ENCODE data around the gene EPB41L3.
"Not testable (repeated sequence)": the region's sequence is repeated elsewhere in the genome, so short reads cannot be mapped to it uniquely, and the experiment has no call there.

Gene EPB41L3

GRCh38 chr18:5490753-5491480, 52.9 kb downstream of the EPB41L3 start:
- Histone ChIP-seq H3K4me1 (ENCODE audit: control insufficient read depth in 1 of 2, insufficient read depth in 2 of 2, low read length in 2 of 2) (peaks cover 0 to 4% of the 10 kb centered on the region in 2 donors), H3K27ac (ENCODE audit: low read length) (no peak overlapping the region), H3K36me3 (ENCODE audit: control insufficient read depth in 1 of 2, insufficient read depth in 2 of 2, low read length in 2 of 2) (peaks cover 0 to 7% of the 10 kb centered on the region in 2 donors), H3K9me3 (ENCODE audit: control insufficient read depth in 1 of 2, low read length in 2 of 2) (peaks cover 0 to 6% of the 10 kb centered on the region in 2 donors), H3K27me3 (ENCODE audit: low read depth, low read length) (no peaks in the 10 kb centered on the region), H3K4me3 (ENCODE audit: low read depth in 1 of 2, low read length in 2 of 2) (no peak overlapping the region)

- H3K36me3 ChIP-seq (ENCODE audit: control insufficient read depth in 1 of 2, insufficient read depth in 2 of 2, low read length in 2 of 2) = peaks cover 0 to 7% of the 10 kb centered on the region in 2 donors
- no peaks in the 10 kb centered on the region for H3K27me3 ChIP-seq (ENCODE audit: low read depth, low read length)
- peak overlapping the region in 1 of 2 donors; percentile 28 for H3K4me3 ChIP-seq (ENCODE audit: low read depth in 1 of 2, low read length in 2 of 2)
- H3K9me3 ChIP-seq (ENCODE audit: control insufficient read depth in 1 of 2, low read length in 2 of 2) = peaks cover 0 to 6% of the 10 kb centered on the region in 2 donors
- peaks cover 0 to 4% of the 10 kb centered on the region in 2 donors for H3K4me1 ChIP-seq (ENCODE audit: control insufficient read depth in 1 of 2, insufficient read depth in 2 of 2, low read length in 2 of 2)
- no peak overlapping the region for H3K27ac ChIP-seq (ENCODE audit: low read length)
Measured at GRCh38 chr18:5488844-5489243, 55.0 kb downstream of the EPB41L3 start.

- H3K4me1 ChIP-seq (ENCODE audit: control insufficient read depth in 1 of 2, insufficient read depth in 2 of 2, low read length in 2 of 2); H3K27me3 ChIP-seq (ENCODE audit: low read depth, low read length); H3K4me3 ChIP-seq (ENCODE audit: low read depth in 1 of 2, low read length in 2 of 2); H3K27ac ChIP-seq (ENCODE audit: low read length); H3K9me3 ChIP-seq (ENCODE audit: control insufficient read depth in 1 of 2, low read length in 2 of 2); H3K36me3 ChIP-seq (ENCODE audit: control insufficient read depth in 1 of 2, insufficient read depth in 2 of 2, low read length in 2 of 2): not testable (repeated sequence)
Measured at GRCh38 chr18:5488044-5488443, 55.8 kb downstream of the EPB41L3 start.

DNA sequence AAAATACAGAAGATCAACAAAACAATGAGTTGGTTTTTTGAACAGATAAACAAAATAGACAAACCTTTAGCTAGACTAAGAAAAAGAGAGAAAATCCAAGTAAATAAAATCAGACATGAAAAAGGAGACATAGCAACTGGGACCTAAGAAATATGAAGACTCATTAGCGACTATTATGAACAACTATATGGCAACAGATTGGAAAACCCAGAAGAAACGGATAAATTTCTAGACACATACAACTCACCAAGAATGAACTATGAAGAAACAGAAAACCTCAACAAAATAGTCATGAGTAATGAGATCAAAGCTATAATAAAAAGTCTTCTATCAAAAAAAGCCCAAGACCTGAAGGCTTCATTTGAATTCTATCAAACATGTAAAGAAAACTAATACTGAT, 59.3 kb downstream of the EPB41L3 start:
- peaks cover 0 to 9% of the 10 kb centered on the region in 2 donors for H3K9me3 ChIP-seq (ENCODE audit: control insufficient read depth in 1 of 2, low read length in 2 of 2)
- no peaks in the 10 kb centered on the region for H3K4me1 ChIP-seq (ENCODE audit: control insufficient read depth in 1 of 2, insufficient read depth in 2 of 2, low read length in 2 of 2)
- H3K4me3 ChIP-seq (ENCODE audit: low read depth in 1 of 2, low read length in 2 of 2) = no peak overlapping the region
- no peaks in the 10 kb centered on the region for H3K27me3 ChIP-seq (ENCODE audit: low read depth, low read length)
- H3K36me3 ChIP-seq (ENCODE audit: control insufficient read depth in 1 of 2, insufficient read depth in 2 of 2, low read length in 2 of 2) = peaks cover 0 to 7% of the 10 kb centered on the region in 2 donors
- H3K27ac ChIP-seq (ENCODE audit: low read length) = no peak overlapping the region

GRCh38 chr18:5481621-5482020, 62.2 kb downstream of the EPB41L3 start:
- no peaks in the 10 kb centered on the region for H3K4me1 ChIP-seq (ENCODE audit: control insufficient read depth in 1 of 2, insufficient read depth in 2 of 2, low read length in 2 of 2)
- H3K27me3 ChIP-seq (ENCODE audit: low read depth, low read length) = no peaks in the 10 kb centered on the region
- no peak overlapping the region for H3K27ac ChIP-seq (ENCODE audit: low read length)
- H3K9me3 ChIP-seq (ENCODE audit: control insufficient read depth in 1 of 2, low read length in 2 of 2) = peaks cover 0 to 3% of the 10 kb centered on the region in 2 donors
- no peak overlapping the region for H3K4me3 ChIP-seq (ENCODE audit: low read depth in 1 of 2, low read length in 2 of 2)
- H3K36me3 ChIP-seq (ENCODE audit: control insufficient read depth in 1 of 2, insufficient read depth in 2 of 2, low read length in 2 of 2) = peaks cover 0 to 1% of the 10 kb centered on the region in 2 donors

DNA sequence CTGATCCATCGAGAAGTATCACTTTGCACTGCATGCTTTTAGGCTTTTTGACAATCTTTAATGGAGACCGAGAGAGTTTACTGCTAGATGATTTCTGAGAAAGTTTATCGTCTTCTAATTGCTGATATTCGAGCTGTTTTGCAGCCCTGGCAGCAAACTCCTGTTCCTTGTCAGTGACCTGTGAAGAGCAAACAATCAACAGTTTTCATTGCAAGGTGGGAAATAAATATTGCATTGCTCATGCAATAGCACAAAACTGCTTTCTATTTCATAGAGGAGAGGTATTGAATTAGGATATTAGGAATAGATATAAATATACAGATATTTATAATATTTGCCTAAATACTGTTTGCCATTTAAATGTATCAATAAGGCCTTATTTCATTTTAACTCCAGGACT, 65.5 kb downstream of the EPB41L3 start:
- H3K4me1 ChIP-seq (ENCODE audit: control insufficient read depth in 1 of 2, insufficient read depth in 2 of 2, low read length in 2 of 2) = peaks cover 0 to 4% of the 10 kb centered on the region in 2 donors
- no peak overlapping the region for H3K27ac ChIP-seq (ENCODE audit: low read length)
- H3K9me3 ChIP-seq (ENCODE audit: control insufficient read depth in 1 of 2, low read length in 2 of 2) = peaks cover 0 to 3% of the 10 kb centered on the region in 2 donors
- no peaks in the 10 kb centered on the region for H3K27me3 ChIP-seq (ENCODE audit: low read depth, low read length)
- no peak overlapping the region for H3K4me3 ChIP-seq (ENCODE audit: low read depth in 1 of 2, low read length in 2 of 2)
- H3K36me3 ChIP-seq (ENCODE audit: control insufficient read depth in 1 of 2, insufficient read depth in 2 of 2, low read length in 2 of 2) = no peaks in the 10 kb centered on the region

DNA sequence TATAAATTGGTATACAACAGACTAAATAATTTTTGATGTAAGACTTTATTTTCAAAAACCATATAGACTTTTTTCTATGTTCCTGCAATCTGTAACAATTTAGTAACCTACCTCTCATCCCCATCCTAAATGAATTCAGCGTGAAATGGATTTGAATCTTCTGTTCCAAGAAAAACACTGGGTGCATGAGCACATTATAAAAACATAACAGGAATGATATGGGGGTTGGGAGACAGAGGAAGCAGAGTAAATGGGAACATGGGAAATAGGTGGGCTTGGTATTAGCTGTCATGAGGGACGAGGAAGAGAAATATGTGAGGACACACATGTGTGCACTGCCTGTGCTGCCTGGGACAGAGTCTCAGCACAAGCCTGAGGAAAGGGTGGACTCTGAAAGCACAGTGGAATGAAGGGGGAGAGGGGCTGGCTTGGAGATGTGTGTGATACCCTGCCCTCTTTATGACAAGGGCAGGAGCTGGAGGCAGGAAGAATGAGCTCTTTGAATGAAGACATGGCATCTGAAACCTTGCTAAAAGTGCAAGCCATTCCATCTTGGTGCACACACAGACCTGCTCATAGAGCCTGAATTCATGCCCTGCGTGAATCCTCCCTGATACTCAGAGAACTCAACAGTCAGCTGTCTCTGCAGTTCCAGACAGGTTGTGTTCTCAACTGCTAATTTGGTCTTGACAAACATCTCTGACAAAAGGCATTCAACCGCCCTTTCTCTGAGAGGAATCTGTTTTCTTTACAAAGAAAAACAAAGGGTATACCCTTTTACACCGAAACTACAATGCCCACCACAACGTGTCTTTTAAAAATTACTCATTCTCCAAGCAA, 66.6 kb downstream of the EPB41L3 start:
- peaks cover 0 to 3% of the 10 kb centered on the region in 2 donors for H3K9me3 ChIP-seq (ENCODE audit: control insufficient read depth in 1 of 2, low read length in 2 of 2)
- no peak overlapping the region for H3K27ac ChIP-seq (ENCODE audit: low read length)
- H3K4me1 ChIP-seq (ENCODE audit: control insufficient read depth in 1 of 2, insufficient read depth in 2 of 2, low read length in 2 of 2) = peaks cover 0 to 4% of the 10 kb centered on the region in 2 donors
- no peaks in the 10 kb centered on the region for H3K36me3 ChIP-seq (ENCODE audit: control insufficient read depth in 1 of 2, insufficient read depth in 2 of 2, low read length in 2 of 2)
- H3K4me3 ChIP-seq (ENCODE audit: low read depth in 1 of 2, low read length in 2 of 2) = no peak overlapping the region
- H3K27me3 ChIP-seq (ENCODE audit: low read depth, low read length) = no peaks in the 10 kb centered on the region

- H3K4me1 ChIP-seq (ENCODE audit: control insufficient read depth in 1 of 2, insufficient read depth in 2 of 2, low read length in 2 of 2) = peaks cover 0 to 4% of the 10 kb centered on the region in 2 donors
- H3K4me3 ChIP-seq (ENCODE audit: low read depth in 1 of 2, low read length in 2 of 2) = no peak overlapping the region
- no peaks in the 10 kb centered on the region for H3K9me3 ChIP-seq (ENCODE audit: control insufficient read depth in 1 of 2, low read length in 2 of 2)
- H3K27ac ChIP-seq (ENCODE audit: low read length) = no peak overlapping the region
- H3K36me3 ChIP-seq (ENCODE audit: control insufficient read depth in 1 of 2, insufficient read depth in 2 of 2, low read length in 2 of 2) = no peaks in the 10 kb centered on the region
- H3K27me3 ChIP-seq (ENCODE audit: low read depth, low read length) = no peaks in the 10 kb centered on the region
Measured at GRCh38 chr18:5475267-5475666, 68.5 kb downstream of the EPB41L3 start.

- Histone ChIP-seq H3K36me3 (ENCODE audit: control insufficient read depth in 1 of 2, insufficient read depth in 2 of 2, low read length in 2 of 2) (peaks cover 0 to 5% of the 10 kb centered on the region in 2 donors), H3K27ac (ENCODE audit: low read length) (no peak overlapping the region), H3K9me3 (ENCODE audit: control insufficient read depth in 1 of 2, low read length in 2 of 2) (no peaks in the 10 kb centered on the region), H3K4me3 (ENCODE audit: low read depth in 1 of 2, low read length in 2 of 2) (no peak overlapping the region), H3K27me3 (ENCODE audit: low read depth, low read length) (no peaks in the 10 kb centered on the region), H3K4me1 (ENCODE audit: control insufficient read depth in 1 of 2, insufficient read depth in 2 of 2, low read length in 2 of 2) (no peaks in the 10 kb centered on the region)
Measured at GRCh38 chr18:5469340-5469739, 74.5 kb downstream of the EPB41L3 start.

- no peak overlapping the region for H3K4me3 ChIP-seq (ENCODE audit: low read depth in 1 of 2, low read length in 2 of 2)
- H3K9me3 ChIP-seq (ENCODE audit: control insufficient read depth in 1 of 2, low read length in 2 of 2) = no peaks in the 10 kb centered on the region
- H3K4me1 ChIP-seq (ENCODE audit: control insufficient read depth in 1 of 2, insufficient read depth in 2 of 2, low read length in 2 of 2) = no peaks in the 10 kb centered on the region
- peaks cover 0 to 5% of the 10 kb centered on the region in 2 donors for H3K36me3 ChIP-seq (ENCODE audit: control insufficient read depth in 1 of 2, insufficient read depth in 2 of 2, low read length in 2 of 2)
- H3K27ac ChIP-seq (ENCODE audit: low read length) = no peak overlapping the region
- H3K27me3 ChIP-seq (ENCODE audit: low read depth, low read length) = no peaks in the 10 kb centered on the region
Measured at GRCh38 chr18:5468394-5468793, 75.4 kb downstream of the EPB41L3 start.

GRCh38 chr18:5467671-5468070, 76.1 kb downstream of the EPB41L3 start:
- Histone ChIP-seq H3K27ac (ENCODE audit: low read length) (no peak overlapping the region), H3K9me3 (ENCODE audit: control insufficient read depth in 1 of 2, low read length in 2 of 2) (no peaks in the 10 kb centered on the region), H3K36me3 (ENCODE audit: control insufficient read depth in 1 of 2, insufficient read depth in 2 of 2, low read length in 2 of 2) (peaks cover 0 to 5% of the 10 kb centered on the region in 2 donors), H3K4me3 (ENCODE audit: low read depth in 1 of 2, low read length in 2 of 2) (no peak overlapping the region), H3K4me1 (ENCODE audit: control insufficient read depth in 1 of 2, insufficient read depth in 2 of 2, low read length in 2 of 2) (no peaks in the 10 kb centered on the region), H3K27me3 (ENCODE audit: low read depth, low read length) (no peaks in the 10 kb centered on the region)
